Cardiac septum (tissue), 1 donor: ENCODE measurements around the gene SEMA4D. TPM values are rescaled to one million over a fixed set of nuclear protein-coding genes. Genes with fewer than 3 reads are reported as not detected.
"Not testable (repeated sequence)": the region's sequence is repeated elsewhere in the genome, so short reads cannot be mapped to it uniquely, and the experiment has no call there.

Source experiments
- DNase-seq: peaks from one replicate; pipeline ENCODE4 v3.0.0-alpha.2; 2020; ENCODE audit warnings: low spot score
- intact Hi-C: fragments of 100-400 bp; cut with DNase I; formaldehyde crosslinking; loops from one replicate; pipeline ENCODE4 v1.14.0; 2022
- total RNA-seq: library from RNA; stranded (reverse); fragmentation: NEBNext Ultra II Directional; extraction: Animal tissue kit (Norgen Biotek cat#: 25700); gene quantifications from one replicate; pipeline ENCODE4 v1.2.1, GENCODE V29; 2021
- donor health status: DM: no; HTN: no; CAD: no.

The SEMA4D gene
- total RNA-seq, 1 donor from 2014 or later: 21.4 TPM

DNA sequence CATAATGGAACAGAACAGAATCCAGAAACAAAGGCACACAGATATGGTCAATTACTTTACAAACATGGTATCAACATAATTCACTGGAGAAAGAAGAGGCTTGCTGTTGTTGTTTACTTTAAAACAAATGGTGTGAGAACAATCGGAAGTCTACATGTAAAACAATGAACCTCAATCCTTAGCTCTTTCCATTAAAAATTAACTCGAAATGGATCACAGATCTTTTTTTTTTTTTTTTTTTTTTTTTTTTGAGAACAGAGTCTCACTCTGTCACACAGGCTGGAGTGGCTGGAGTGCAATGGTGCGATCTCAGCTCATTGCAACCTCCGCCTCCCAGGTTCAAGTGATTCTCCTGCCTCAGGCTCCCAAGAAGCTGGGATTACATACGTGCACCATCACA, 9.8 kb downstream of the SEMA4D start:
- DNase-seq: no peak
- intact Hi-C loops: no loop called here

DNA sequence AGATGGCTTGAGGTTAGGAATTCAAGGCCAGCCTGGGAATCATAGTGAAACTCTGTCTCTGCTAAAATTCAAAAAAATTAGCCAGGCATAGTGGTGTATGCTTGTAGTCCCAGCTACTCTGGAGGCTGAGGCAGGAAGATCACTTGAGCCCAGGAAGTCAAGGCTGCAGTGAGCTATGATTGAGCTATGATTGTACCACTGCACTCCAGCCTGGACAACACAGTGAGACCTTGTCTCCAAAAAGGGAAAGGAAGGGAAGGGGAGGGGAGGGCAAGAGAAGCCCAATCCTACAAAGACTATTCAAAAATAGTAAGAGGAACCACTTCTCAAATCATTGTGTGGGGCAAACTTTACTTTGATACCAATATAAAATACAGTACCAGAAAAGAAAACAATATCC, 11.2 kb downstream of the SEMA4D start:
- DNase-seq: no peak
- intact Hi-C loops: no loop called here

DNA sequence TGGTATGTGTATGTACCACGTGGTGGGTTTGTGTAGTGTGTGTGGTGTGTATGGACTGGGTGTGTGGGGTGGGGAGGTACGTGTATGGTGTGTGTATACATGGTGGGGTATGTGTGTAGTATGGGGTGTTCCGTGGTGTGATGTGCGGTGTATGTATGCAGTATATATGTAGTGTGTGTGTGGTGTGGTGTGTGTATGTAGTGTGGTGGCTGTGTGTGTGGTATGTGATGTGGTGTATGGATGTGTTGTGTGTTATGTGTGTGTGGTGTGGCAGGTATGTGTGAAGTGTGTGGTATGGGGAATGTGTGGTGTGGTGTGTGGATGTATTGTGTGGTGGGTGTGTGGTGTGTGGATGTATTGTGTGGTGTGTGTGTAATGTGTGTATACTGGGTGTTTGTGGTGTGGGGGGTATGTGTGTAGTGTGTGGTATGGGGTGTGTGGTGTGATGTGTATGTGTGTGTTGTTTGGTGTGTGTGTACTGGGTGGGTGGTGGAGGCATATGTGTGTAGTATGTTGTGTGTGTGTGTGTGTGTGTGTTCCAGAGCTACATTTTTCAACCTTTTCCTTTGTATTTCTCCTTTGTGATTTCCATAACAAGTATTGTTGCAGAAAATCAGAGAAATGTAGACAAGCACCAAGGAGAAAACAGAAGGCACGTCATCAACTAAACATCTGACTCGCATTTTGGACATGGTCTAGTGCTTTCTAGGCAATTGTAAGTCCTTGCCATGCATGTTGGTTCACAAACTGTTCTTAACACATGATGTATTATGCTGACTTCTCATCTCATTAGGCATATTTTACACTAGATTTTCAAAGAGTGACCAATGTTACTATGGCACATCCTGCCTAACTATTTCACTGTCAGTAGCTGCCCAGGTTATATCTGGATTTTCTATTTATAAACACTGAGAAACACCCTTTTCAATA, 13.2 kb downstream of the SEMA4D start:
- intact Hi-C loops: no loop called here
- DNase-seq: no peak

DNA sequence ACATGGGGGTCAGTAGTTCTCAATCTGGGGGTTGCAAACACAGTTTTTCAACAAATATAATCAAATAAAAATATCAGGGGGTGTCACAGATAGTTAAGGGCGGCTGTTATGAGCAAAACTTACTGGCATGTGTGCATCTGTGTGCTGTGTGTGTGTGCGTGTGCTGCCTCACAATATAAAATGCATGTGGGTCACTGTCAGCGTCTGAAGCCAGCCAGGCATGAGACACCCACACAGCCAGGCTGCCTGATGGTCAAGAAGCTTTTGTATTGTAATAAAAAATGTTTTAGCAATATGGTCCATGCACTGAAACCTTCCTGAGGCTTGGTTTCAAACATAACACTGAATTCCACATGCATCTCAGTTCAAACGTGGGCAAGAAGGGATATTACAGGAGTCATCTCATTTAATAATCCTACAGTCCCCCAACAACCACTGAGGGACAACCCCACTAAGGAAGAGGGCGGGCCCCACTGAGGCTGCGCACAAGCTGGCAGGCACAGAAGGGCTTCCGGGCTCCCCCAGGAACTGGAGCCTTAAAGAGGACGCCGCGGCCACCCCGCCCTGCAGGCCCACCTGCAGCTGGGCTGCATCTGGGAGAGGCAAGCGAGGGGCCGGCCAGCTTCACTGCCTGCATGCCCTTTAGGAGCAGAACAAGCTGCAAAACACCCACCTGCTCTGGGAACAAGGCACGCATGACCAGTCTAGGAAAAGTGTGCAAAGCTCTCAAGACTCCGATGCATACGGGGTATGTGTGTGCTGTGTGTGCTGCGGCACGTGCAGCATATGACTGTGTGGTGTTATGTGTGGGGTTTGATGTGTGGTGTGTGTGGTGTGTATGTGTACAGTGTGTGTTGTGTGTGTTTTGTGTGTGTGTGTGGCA, 14.1 kb downstream of the SEMA4D start:
- no peak for DNase-seq
- intact Hi-C loops: no loop called here

DNA sequence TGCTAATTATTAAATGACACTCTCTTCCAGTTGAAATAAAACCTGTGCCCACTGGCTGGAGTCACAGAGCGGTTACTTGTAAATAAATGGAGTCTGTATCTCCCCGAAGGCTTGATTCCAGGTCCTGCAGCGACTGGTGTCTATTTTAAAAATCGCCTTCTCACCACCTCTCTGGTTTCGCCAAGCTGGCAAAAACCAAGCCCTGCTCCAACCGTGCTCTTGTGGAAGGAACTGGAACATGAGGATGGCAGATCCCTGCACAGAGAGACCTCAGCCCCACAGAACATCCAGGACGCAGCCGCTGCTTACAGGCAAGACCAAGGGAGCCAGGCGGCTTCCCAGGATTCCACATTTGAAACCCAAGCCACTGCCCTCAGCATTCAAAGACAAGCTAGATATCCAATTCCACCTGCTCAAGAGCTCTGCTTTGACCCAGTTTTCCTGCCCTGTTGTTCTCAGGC, 15.0 kb downstream of the SEMA4D start:
- intact Hi-C loops: no loop called here
- DNase-seq: no peak

DNA sequence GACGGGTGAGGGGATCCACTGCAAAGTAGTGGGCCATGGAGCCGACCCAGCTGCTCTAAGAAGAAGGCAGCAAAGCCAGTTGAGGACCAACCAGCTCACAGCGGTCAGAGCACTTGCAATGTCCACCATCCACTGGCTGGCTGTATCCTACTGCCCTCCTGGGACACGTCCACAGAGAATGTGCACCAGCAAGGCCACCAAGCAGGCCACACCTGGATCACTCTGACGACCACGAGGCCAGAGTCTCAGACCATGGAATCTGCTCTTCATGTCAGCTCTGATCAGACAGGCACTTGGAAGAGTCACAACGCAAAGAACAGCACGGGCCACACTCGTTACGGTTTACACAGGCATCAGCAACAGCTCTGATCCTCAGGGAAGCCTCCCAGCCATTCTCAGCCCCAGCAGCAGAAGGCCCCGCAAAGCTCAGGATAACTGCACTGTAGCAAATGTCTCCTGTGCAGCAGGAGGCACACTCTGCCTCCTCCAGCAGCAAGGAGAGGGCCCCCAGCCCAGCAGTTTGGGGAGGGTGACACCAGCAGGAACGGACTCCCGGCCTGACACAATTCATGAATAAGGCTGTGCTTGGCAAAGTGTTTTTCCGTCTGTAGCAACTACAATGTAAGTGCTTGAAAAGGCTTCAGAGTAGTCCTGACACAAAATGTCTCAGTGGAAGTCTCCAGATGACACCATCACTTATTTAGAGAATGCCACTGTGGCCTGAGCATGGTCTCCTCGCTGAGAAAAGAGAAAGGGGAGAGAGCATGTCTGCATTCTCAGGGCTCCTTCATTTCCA, 15.7 kb downstream of the SEMA4D start:
- no peak for DNase-seq
- intact Hi-C loops: no loop called here

- DNase-seq: no peak
- intact Hi-C loops: no loop called here
These were observed 16.4 kb downstream of the SEMA4D start for GRCh38 chr9:89481538-89481915.

GRCh38 chr9:89480825-89481537, 16.9 kb downstream of the SEMA4D start:
- no peak for DNase-seq

GRCh38 chr9:89480372-89480771, 17.5 kb downstream of the SEMA4D start:
- not testable (repeated sequence) for DNase-seq

More at GRCh38 chr9:89480825-89481537, 16.9 kb downstream of the SEMA4D start:
- intact Hi-C loops: no loop called here

DNA sequence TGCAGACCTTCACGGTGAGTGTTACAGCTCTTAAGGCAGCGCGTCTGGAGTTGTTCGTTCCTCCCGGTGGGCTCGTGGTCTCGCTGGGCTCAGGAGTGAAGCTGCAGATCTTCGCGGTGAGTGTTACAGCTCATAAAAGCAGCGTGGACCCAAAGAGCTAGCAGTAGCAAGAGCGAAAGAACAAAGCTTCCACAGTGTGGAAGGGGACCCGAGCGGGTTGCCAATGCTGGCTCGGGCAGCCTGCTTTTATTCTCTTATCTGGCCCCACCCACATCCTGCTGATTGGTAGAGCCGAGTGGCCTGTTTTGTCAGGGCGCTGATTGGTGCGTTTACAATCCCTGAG, 18.3 kb downstream of the SEMA4D start:
- intact Hi-C loops, DNase-seq: not testable (repeated sequence)

More at GRCh38 chr9:89480372-89480771, 17.5 kb downstream of the SEMA4D start:
- intact Hi-C loops: not testable (repeated sequence)

DNA sequence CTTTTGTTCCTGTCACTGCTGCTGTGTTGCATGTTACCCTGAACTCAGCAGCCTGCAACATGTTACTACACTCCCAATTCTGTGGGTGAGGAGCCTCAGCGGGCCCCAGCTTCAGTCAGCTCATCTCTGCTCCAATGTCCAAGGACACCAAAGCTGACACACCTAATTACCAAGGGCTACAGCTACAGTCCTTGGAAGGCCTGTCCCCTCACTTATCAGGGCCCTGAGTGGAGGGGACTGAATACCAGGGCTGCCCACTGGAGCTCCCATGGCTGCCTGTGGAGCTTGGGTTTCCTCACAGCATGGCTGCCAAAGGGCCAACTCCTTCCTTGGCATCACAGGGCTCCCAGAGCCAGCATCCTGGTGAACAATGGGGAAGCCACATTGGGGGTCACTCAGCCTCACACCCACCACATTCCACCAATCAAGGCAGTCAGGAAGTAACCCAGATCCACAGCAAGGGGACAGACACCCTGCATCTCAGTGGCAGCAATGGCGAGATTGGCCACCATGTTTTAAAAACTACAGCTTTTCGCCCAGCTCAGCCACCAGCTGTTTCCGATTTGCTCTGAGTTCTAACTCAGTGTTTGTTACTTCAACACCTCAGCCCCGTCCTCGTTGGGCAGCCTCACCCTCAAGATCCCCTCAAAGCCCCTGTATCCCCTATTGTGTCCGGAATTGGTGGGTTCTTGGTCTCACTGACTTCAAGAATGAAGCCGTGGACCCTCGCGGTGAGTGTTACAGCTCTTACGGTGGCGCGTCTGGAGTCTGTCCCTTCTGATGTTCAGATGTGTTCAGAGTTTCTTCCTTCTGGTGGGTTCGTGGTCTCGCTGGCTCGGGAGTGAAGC, 18.9 kb downstream of the SEMA4D start:
- intact Hi-C loops: no loop called here
- DNase-seq: no peak

GRCh38 chr9:89477811-89478630, 19.9 kb downstream of the SEMA4D start:
- intact Hi-C loops: no loop called here
- DNase-seq: no peak

- DNase-seq: peak; percentile 56
- intact Hi-C loops: no loop called here
These were observed 20.5 kb downstream of the SEMA4D start for GRCh38 chr9:89477384-89477783.

GRCh38 chr9:89476546-89476945, 21.4 kb downstream of the SEMA4D start:
- peak; percentile 5 for DNase-seq
- intact Hi-C loops: no loop called here

GRCh38 chr9:89475891-89476440, 21.9 kb downstream of the SEMA4D start:
- no peak for DNase-seq
- intact Hi-C loops: no loop called here

DNA sequence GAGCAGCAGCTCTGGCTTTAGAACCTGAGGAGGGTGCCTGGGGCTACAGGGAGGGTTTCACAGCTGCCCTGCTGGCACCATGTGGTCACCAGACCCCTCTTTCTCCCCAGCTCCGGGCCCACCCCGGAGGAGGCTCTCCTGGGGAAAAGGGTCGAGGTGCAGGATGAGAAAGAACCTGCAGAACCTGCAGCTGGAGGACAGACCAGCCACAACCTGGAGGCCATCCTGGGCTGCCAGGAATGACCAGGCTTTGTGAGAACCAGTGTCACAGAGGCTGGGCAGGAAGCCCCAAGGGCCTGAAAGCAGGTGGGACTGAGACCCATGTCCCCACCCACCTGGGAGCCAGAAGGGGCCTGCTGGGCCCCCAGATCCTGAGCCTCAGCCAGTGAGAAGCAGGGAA, 23.0 kb downstream of the SEMA4D start:
- intact Hi-C loops: no loop called here
- no peak for DNase-seq
